ENCODE results near the gene CD7.

The CD7 gene

GRCh38 chr17:82302991-82303943 lies 14.1 kb downstream of the CD7 start:
- H3K9ac ChIP-seq (ENCODE audit: low read depth in 1 of 2, low read length in 2 of 2) = no peak overlapping the region
- no peaks in the 10 kb centered on the region for H3K9me3 ChIP-seq (ENCODE audit: control insufficient read depth in 1 of 2, low read length in 2 of 2)
- peaks cover 22 to 27% of the 10 kb centered on the region in 2 donors for H3K4me1 ChIP-seq (ENCODE audit: control insufficient read depth in 1 of 2, insufficient read depth in 2 of 2, low read length in 2 of 2)
- H3K4me3 ChIP-seq (ENCODE audit: low read depth in 1 of 2, low read length in 2 of 2) = no peak overlapping the region
- H3K36me3 ChIP-seq (ENCODE audit: control insufficient read depth in 1 of 2, insufficient read depth in 2 of 2, low read length in 2 of 2) = no peaks in the 10 kb centered on the region
- no peak overlapping the region for H3K27ac ChIP-seq (ENCODE audit: low read depth, low read length)
- H3K27me3 ChIP-seq (ENCODE audit: control insufficient read depth in 1 of 2, insufficient read depth in 2 of 2, low read length in 2 of 2) = no peaks in the 10 kb centered on the region

- H3K4me3 ChIP-seq (ENCODE audit: low read depth in 1 of 2, low read length in 2 of 2) = no peak overlapping the region
- H3K36me3 ChIP-seq (ENCODE audit: control insufficient read depth in 1 of 2, insufficient read depth in 2 of 2, low read length in 2 of 2) = no peaks in the 10 kb centered on the region
- H3K27ac ChIP-seq (ENCODE audit: low read depth, low read length) = no peak overlapping the region
- H3K27me3 ChIP-seq (ENCODE audit: control insufficient read depth in 1 of 2, insufficient read depth in 2 of 2, low read length in 2 of 2) = no peaks in the 10 kb centered on the region
- H3K9me3 ChIP-seq (ENCODE audit: control insufficient read depth in 1 of 2, low read length in 2 of 2) = no peaks in the 10 kb centered on the region
- no peak overlapping the region for H3K9ac ChIP-seq (ENCODE audit: low read depth in 1 of 2, low read length in 2 of 2)
- H3K4me1 ChIP-seq (ENCODE audit: control insufficient read depth in 1 of 2, insufficient read depth in 2 of 2, low read length in 2 of 2) = peaks cover 26 to 34% of the 10 kb centered on the region in 2 donors
These were observed 14.8 kb downstream of the CD7 start for GRCh38 chr17:82302568-82302963.

- H3K27me3 ChIP-seq (ENCODE audit: control insufficient read depth in 1 of 2, insufficient read depth in 2 of 2, low read length in 2 of 2) = no peaks in the 10 kb centered on the region
- no peak overlapping the region for H3K4me3 ChIP-seq (ENCODE audit: low read depth in 1 of 2, low read length in 2 of 2)
- peaks cover 31 to 39% of the 10 kb centered on the region in 2 donors for H3K4me1 ChIP-seq (ENCODE audit: control insufficient read depth in 1 of 2, insufficient read depth in 2 of 2, low read length in 2 of 2)
- H3K9ac ChIP-seq (ENCODE audit: low read depth in 1 of 2, low read length in 2 of 2) = peak overlapping the region in 1 of 2 donors; percentile 25
- H3K36me3 ChIP-seq (ENCODE audit: control insufficient read depth in 1 of 2, insufficient read depth in 2 of 2, low read length in 2 of 2) = no peaks in the 10 kb centered on the region
- no peak overlapping the region for H3K27ac ChIP-seq (ENCODE audit: low read depth, low read length)
- H3K9me3 ChIP-seq (ENCODE audit: control insufficient read depth in 1 of 2, low read length in 2 of 2) = no peaks in the 10 kb centered on the region
These were observed 15.4 kb downstream of the CD7 start for GRCh38 chr17:82301916-82302567.

- H3K27ac ChIP-seq (ENCODE audit: low read depth, low read length) = no peak overlapping the region
- H3K36me3 ChIP-seq (ENCODE audit: control insufficient read depth in 1 of 2, insufficient read depth in 2 of 2, low read length in 2 of 2) = no peaks in the 10 kb centered on the region
- no peaks in the 10 kb centered on the region for H3K27me3 ChIP-seq (ENCODE audit: control insufficient read depth in 1 of 2, insufficient read depth in 2 of 2, low read length in 2 of 2)
- H3K9ac ChIP-seq (ENCODE audit: low read depth in 1 of 2, low read length in 2 of 2) = peak overlapping the region in 1 of 2 donors; percentile 25
- H3K9me3 ChIP-seq (ENCODE audit: control insufficient read depth in 1 of 2, low read length in 2 of 2) = no peaks in the 10 kb centered on the region
- H3K4me1 ChIP-seq (ENCODE audit: control insufficient read depth in 1 of 2, insufficient read depth in 2 of 2, low read length in 2 of 2) = peaks cover 38 to 46% of the 10 kb centered on the region in 2 donors
- H3K4me3 ChIP-seq (ENCODE audit: low read depth in 1 of 2, low read length in 2 of 2) = no peak overlapping the region
These were observed 16.0 kb downstream of the CD7 start for GRCh38 chr17:82301300-82301915.

- H3K4me3 ChIP-seq (ENCODE audit: low read depth in 1 of 2, low read length in 2 of 2) = no peak overlapping the region
- no peak overlapping the region for H3K9ac ChIP-seq (ENCODE audit: low read depth in 1 of 2, low read length in 2 of 2)
- no peaks in the 10 kb centered on the region for H3K9me3 ChIP-seq (ENCODE audit: control insufficient read depth in 1 of 2, low read length in 2 of 2)
- H3K4me1 ChIP-seq (ENCODE audit: control insufficient read depth in 1 of 2, insufficient read depth in 2 of 2, low read length in 2 of 2) = peaks cover 41 to 49% of the 10 kb centered on the region in 2 donors
- no peaks in the 10 kb centered on the region for H3K36me3 ChIP-seq (ENCODE audit: control insufficient read depth in 1 of 2, insufficient read depth in 2 of 2, low read length in 2 of 2)
- no peaks in the 10 kb centered on the region for H3K27me3 ChIP-seq (ENCODE audit: control insufficient read depth in 1 of 2, insufficient read depth in 2 of 2, low read length in 2 of 2)
- H3K27ac ChIP-seq (ENCODE audit: low read depth, low read length) = no peak overlapping the region
These were observed 16.6 kb downstream of the CD7 start for GRCh38 chr17:82300707-82301270.

GRCh38 chr17:82300228-82300627 lies 17.2 kb downstream of the CD7 start:
- no peaks in the 10 kb centered on the region for H3K27me3 ChIP-seq (ENCODE audit: control insufficient read depth in 1 of 2, insufficient read depth in 2 of 2, low read length in 2 of 2)
- H3K9ac ChIP-seq (ENCODE audit: low read depth in 1 of 2, low read length in 2 of 2) = no peak overlapping the region
- H3K4me3 ChIP-seq (ENCODE audit: low read depth in 1 of 2, low read length in 2 of 2) = no peak overlapping the region
- no peaks in the 10 kb centered on the region for H3K9me3 ChIP-seq (ENCODE audit: control insufficient read depth in 1 of 2, low read length in 2 of 2)
- peaks cover 44 to 52% of the 10 kb centered on the region in 2 donors for H3K4me1 ChIP-seq (ENCODE audit: control insufficient read depth in 1 of 2, insufficient read depth in 2 of 2, low read length in 2 of 2)
- no peaks in the 10 kb centered on the region for H3K36me3 ChIP-seq (ENCODE audit: control insufficient read depth in 1 of 2, insufficient read depth in 2 of 2, low read length in 2 of 2)
- no peak overlapping the region for H3K27ac ChIP-seq (ENCODE audit: low read depth, low read length)

- Histone ChIP-seq H3K4me1 (ENCODE audit: control insufficient read depth in 1 of 2, insufficient read depth in 2 of 2, low read length in 2 of 2) (peaks cover 51 to 59% of the 10 kb centered on the region in 2 donors), H3K36me3 (ENCODE audit: control insufficient read depth in 1 of 2, insufficient read depth in 2 of 2, low read length in 2 of 2) (no peaks in the 10 kb centered on the region), H3K9me3 (ENCODE audit: control insufficient read depth in 1 of 2, low read length in 2 of 2) (no peaks in the 10 kb centered on the region), H3K9ac (ENCODE audit: low read depth in 1 of 2, low read length in 2 of 2) (no peak overlapping the region), H3K27ac (ENCODE audit: low read depth, low read length) (no peak overlapping the region), H3K4me3 (ENCODE audit: low read depth in 1 of 2, low read length in 2 of 2) (no peak overlapping the region), H3K27me3 (ENCODE audit: control insufficient read depth in 1 of 2, insufficient read depth in 2 of 2, low read length in 2 of 2) (no peaks in the 10 kb centered on the region)
These were observed 18.0 kb downstream of the CD7 start for GRCh38 chr17:82299452-82299851.

- Histone ChIP-seq H3K9me3 (ENCODE audit: control insufficient read depth in 1 of 2, low read length in 2 of 2) (no peaks in the 10 kb centered on the region), H3K4me1 (ENCODE audit: control insufficient read depth in 1 of 2, insufficient read depth in 2 of 2, low read length in 2 of 2) (peaks cover 58 to 66% of the 10 kb centered on the region in 2 donors), H3K4me3 (ENCODE audit: low read depth in 1 of 2, low read length in 2 of 2) (peak overlapping the region; percentile 58 to 84), H3K36me3 (ENCODE audit: control insufficient read depth in 1 of 2, insufficient read depth in 2 of 2, low read length in 2 of 2) (no peaks in the 10 kb centered on the region), H3K27me3 (ENCODE audit: control insufficient read depth in 1 of 2, insufficient read depth in 2 of 2, low read length in 2 of 2) (no peaks in the 10 kb centered on the region), H3K27ac (ENCODE audit: low read depth, low read length) (peak overlapping the region; percentile 86), H3K9ac (ENCODE audit: low read depth in 1 of 2, low read length in 2 of 2) (peak overlapping the region; percentile 72 to 91)
These were observed 18.6 kb downstream of the CD7 start for GRCh38 chr17:82298538-82299421.

GRCh38 chr17:82297714-82298537 lies 19.5 kb downstream of the CD7 start:
- peak overlapping the region; percentile 58 to 84 for H3K4me3 ChIP-seq (ENCODE audit: low read depth in 1 of 2, low read length in 2 of 2)
- peaks cover 51 to 61% of the 10 kb centered on the region in 2 donors for H3K4me1 ChIP-seq (ENCODE audit: control insufficient read depth in 1 of 2, insufficient read depth in 2 of 2, low read length in 2 of 2)
- H3K9ac ChIP-seq (ENCODE audit: low read depth in 1 of 2, low read length in 2 of 2) = peak overlapping the region; percentile 72 to 91
- H3K27me3 ChIP-seq (ENCODE audit: control insufficient read depth in 1 of 2, insufficient read depth in 2 of 2, low read length in 2 of 2) = no peaks in the 10 kb centered on the region
- H3K36me3 ChIP-seq (ENCODE audit: control insufficient read depth in 1 of 2, insufficient read depth in 2 of 2, low read length in 2 of 2) = no peaks in the 10 kb centered on the region
- H3K9me3 ChIP-seq (ENCODE audit: control insufficient read depth in 1 of 2, low read length in 2 of 2) = no peaks in the 10 kb centered on the region
- H3K27ac ChIP-seq (ENCODE audit: low read depth, low read length) = peak overlapping the region; percentile 86

Data from duodenal mucosa (tissue), 2 donors.